H7 (cell line): ENCODE data around the gene AMPD2. TPM values are rescaled to one million over a fixed set of nuclear protein-coding genes. Genes with fewer than 3 reads are reported as not detected.

ENCODE experiments used
- DNase-seq: peaks from one replicate; pipeline ENCODE4 v3.0.0; 2012
- H3K27me3 ChIP-seq: 2 replicates; pipeline ENCODE4 v1.6.0; 2011; ENCODE audit warnings: mild to moderate bottlenecking, low read length; ENCODE audit not compliant: control insufficient read depth, insufficient read depth
- H3K36me3 ChIP-seq: replicated peaks from 2 replicates; pipeline ENCODE4 v1.5.1; 2011; ENCODE audit warnings: low read length; ENCODE audit not compliant: control insufficient read depth, insufficient read depth
- H3K4me3 ChIP-seq: 2 replicates; pipeline ENCODE4 v1.5.1; 2011; ENCODE audit warnings: low read depth, mild to moderate bottlenecking, control low read depth, low read length, moderate library complexity; ENCODE audit not compliant: insufficient read depth
- total RNA-seq: library from RNA; depleted of rRNA; stranded (reverse); fragments of >200 nt; shearing (Covaris generic); gene quantifications from 2 replicates; pipeline ENCODE4 v1.2.3, GENCODE V29; 2014

AMPD2 gene
- total RNA-seq, 1 experiment from 2014 or later = 83.7 TPM

- Histone ChIP-seq H3K36me3 (peaks cover 14% of the 10 kb centered on the region), H3K27me3 (no peaks in the 10 kb centered on the region), H3K4me3 (no peak overlapping the region)
- DNase-seq = peak; percentile 25
Observed at GRCh38 chr1:109630898-109631512, 11.4 kb downstream of the AMPD2 start.

GRCh38 chr1:109631513-109632505 lies 12.2 kb downstream of the AMPD2 start:
- Histone ChIP-seq H3K27me3 (no peaks in the 10 kb centered on the region), H3K4me3 (no peak overlapping the region), H3K36me3 (peaks cover 12% of the 10 kb centered on the region)
- DNase-seq = peak; percentile 24

- Histone ChIP-seq H3K27me3 (no peaks in the 10 kb centered on the region), H3K36me3 (peaks cover 7% of the 10 kb centered on the region), H3K4me3 (no peak overlapping the region)
- peak; percentile 58 for DNase-seq
Observed at GRCh38 chr1:109632671-109633346, 13.2 kb downstream of the AMPD2 start.

- H3K4me3 ChIP-seq = no peak overlapping the region
- H3K36me3 ChIP-seq = peaks cover 6% of the 10 kb centered on the region
- H3K27me3 ChIP-seq = no peaks in the 10 kb centered on the region
- peak; percentile 18 for DNase-seq
Observed at GRCh38 chr1:109634292-109634691, 14.7 kb downstream of the AMPD2 start.

GRCh38 chr1:109634771-109635750 lies 15.4 kb downstream of the AMPD2 start:
- peaks cover 6% of the 10 kb centered on the region for H3K36me3 ChIP-seq
- no peak overlapping the region for H3K4me3 ChIP-seq
- peak; percentile 52 for DNase-seq
- no peaks in the 10 kb centered on the region for H3K27me3 ChIP-seq

GRCh38 chr1:109635862-109636200 lies 16.2 kb downstream of the AMPD2 start:
- DNase-seq = no peak
- H3K4me3 ChIP-seq = no peak overlapping the region
- H3K36me3 ChIP-seq = peaks cover 5% of the 10 kb centered on the region
- H3K27me3 ChIP-seq = no peaks in the 10 kb centered on the region

- H3K36me3 ChIP-seq = no peaks in the 10 kb centered on the region
- DNase-seq = peak; percentile 80
- H3K27me3 ChIP-seq = peaks cover 3% of the 10 kb centered on the region
- H3K4me3 ChIP-seq = no peak overlapping the region
Observed at GRCh38 chr1:109636201-109636952, 16.7 kb downstream of the AMPD2 start.

- Histone ChIP-seq H3K36me3 (no peaks in the 10 kb centered on the region), H3K4me3 (no peak overlapping the region), H3K27me3 (peaks cover 3% of the 10 kb centered on the region)
- DNase-seq = peak; percentile 2
Observed at GRCh38 chr1:109637446-109637845, 17.8 kb downstream of the AMPD2 start.

- peak; percentile 8 for DNase-seq
- H3K27me3 ChIP-seq = peaks cover 3% of the 10 kb centered on the region
- no peak overlapping the region for H3K4me3 ChIP-seq
- no peaks in the 10 kb centered on the region for H3K36me3 ChIP-seq
Observed at GRCh38 chr1:109639063-109639840, 19.6 kb downstream of the AMPD2 start.

GRCh38 chr1:109639841-109640184 lies 20.2 kb downstream of the AMPD2 start:
- H3K4me3 ChIP-seq = no peak overlapping the region
- H3K36me3 ChIP-seq = no peaks in the 10 kb centered on the region
- DNase-seq = no peak
- peaks cover 3% of the 10 kb centered on the region for H3K27me3 ChIP-seq

GRCh38 chr1:109640285-109640865 lies 20.7 kb downstream of the AMPD2 start:
- Histone ChIP-seq H3K27me3 (peaks cover 3% of the 10 kb centered on the region), H3K4me3 (no peak overlapping the region), H3K36me3 (no peaks in the 10 kb centered on the region)
- peak; percentile 86 for DNase-seq

GRCh38 chr1:109641078-109641740 lies 21.6 kb downstream of the AMPD2 start:
- Histone ChIP-seq H3K27me3 (peaks cover 3% of the 10 kb centered on the region), H3K4me3 (no peak overlapping the region), H3K36me3 (no peaks in the 10 kb centered on the region)
- DNase-seq = peak; percentile 2
